Measurements from ENCODE around the gene VRK3. TPM values are rescaled to one million over a fixed set of nuclear protein-coding genes. Genes with fewer than 3 reads are reported as not detected.

Gene VRK3
- total RNA-seq, 1 experiment from 2014 or later = 28.6 TPM

GRCh38 chr19:50000038-50000840, 24.9 kb downstream of the VRK3 start:
- DNase-seq (ENCODE audit: low spot score) = no peak
- in situ Hi-C loops (cut with HindIII; ENCODE audit: low sequenced_read_pairs) = no loop called here

GRCh38 chr19:49999371-50000010, 25.7 kb downstream of the VRK3 start:
- peak; percentile 66 for DNase-seq (ENCODE audit: low spot score)
- in situ Hi-C loops (cut with HindIII; ENCODE audit: low sequenced_read_pairs) = no loop called here

- in situ Hi-C loops (cut with HindIII; ENCODE audit: low sequenced_read_pairs) = no loop called here
- peak; percentile 58 for DNase-seq (ENCODE audit: low spot score)
Observed at GRCh38 chr19:49997709-49998108, 27.5 kb downstream of the VRK3 start.

- no peak for DNase-seq (ENCODE audit: low spot score)
- in situ Hi-C loops (cut with HindIII; ENCODE audit: low sequenced_read_pairs) = no loop called here
Observed at GRCh38 chr19:49988433-49988832, 36.7 kb downstream of the VRK3 start.

GRCh38 chr19:49988007-49988406, 37.2 kb downstream of the VRK3 start:
- in situ Hi-C loops (cut with HindIII; ENCODE audit: low sequenced_read_pairs) = no loop called here
- DNase-seq (ENCODE audit: low spot score) = no peak

- in situ Hi-C loops (cut with HindIII; ENCODE audit: low sequenced_read_pairs) = no loop called here
- DNase-seq (ENCODE audit: low spot score) = peak; percentile 47
Observed at GRCh38 chr19:49987159-49987698, 37.9 kb downstream of the VRK3 start.

GRCh38 chr19:49986354-49986753, 38.8 kb downstream of the VRK3 start:
- in situ Hi-C loops (cut with HindIII; ENCODE audit: low sequenced_read_pairs) = no loop called here

GRCh38 chr19:49985871-49986270, 39.3 kb downstream of the VRK3 start:
- in situ Hi-C loops (cut with HindIII; ENCODE audit: low sequenced_read_pairs) = no loop called here
- no peak for DNase-seq (ENCODE audit: low spot score)

More at GRCh38 chr19:49986354-49986753, 38.8 kb downstream of the VRK3 start:
- no peak for DNase-seq (ENCODE audit: low spot score)

GRCh38 chr19:49984491-49984890, 40.7 kb downstream of the VRK3 start:
- no peak for DNase-seq (ENCODE audit: low spot score)
- in situ Hi-C loops (cut with HindIII; ENCODE audit: low sequenced_read_pairs) = no loop called here

GRCh38 chr19:49983645-49984229, 41.4 kb downstream of the VRK3 start:
- in situ Hi-C loops (cut with HindIII; ENCODE audit: low sequenced_read_pairs) = no loop called here

GRCh38 chr19:49981603-49982593, 43.3 kb downstream of the VRK3 start:
- no peak for DNase-seq (ENCODE audit: low spot score)
- in situ Hi-C loops (cut with HindIII; ENCODE audit: low sequenced_read_pairs) = no loop called here

More at GRCh38 chr19:49983645-49984229, 41.4 kb downstream of the VRK3 start:
- peak; percentile 60 for DNase-seq (ENCODE audit: low spot score)

- no peak for DNase-seq (ENCODE audit: low spot score)
- in situ Hi-C loops (cut with HindIII; ENCODE audit: low sequenced_read_pairs) = no loop called here
Observed at GRCh38 chr19:49978324-49978723, 46.8 kb downstream of the VRK3 start.

GRCh38 chr19:49977881-49978280, 47.3 kb downstream of the VRK3 start:
- in situ Hi-C loops (cut with HindIII; ENCODE audit: low sequenced_read_pairs) = no loop called here

GRCh38 chr19:49977076-49977475, 48.1 kb downstream of the VRK3 start:
- DNase-seq (ENCODE audit: low spot score) = no peak
- in situ Hi-C loops (cut with HindIII; ENCODE audit: low sequenced_read_pairs) = no loop called here

More at GRCh38 chr19:49977881-49978280, 47.3 kb downstream of the VRK3 start:
- no peak for DNase-seq (ENCODE audit: low spot score)

- in situ Hi-C loops (cut with HindIII; ENCODE audit: low sequenced_read_pairs) = no loop called here
- no peak for DNase-seq (ENCODE audit: low spot score)
Observed at GRCh38 chr19:49976496-49976895, 48.7 kb downstream of the VRK3 start.

GRCh38 chr19:49975051-49975450, 50.1 kb downstream of the VRK3 start:
- no peak for DNase-seq (ENCODE audit: low spot score)
- in situ Hi-C loops (cut with HindIII; ENCODE audit: low sequenced_read_pairs) = no loop called here

GRCh38 chr19:49973987-49974386, 51.2 kb downstream of the VRK3 start:
- in situ Hi-C loops (cut with HindIII; ENCODE audit: low sequenced_read_pairs) = no loop called here
- DNase-seq (ENCODE audit: low spot score) = no peak

- in situ Hi-C loops (cut with HindIII; ENCODE audit: low sequenced_read_pairs) = no loop called here
- DNase-seq (ENCODE audit: low spot score) = no peak
Observed at GRCh38 chr19:49972841-49973240, 52.3 kb downstream of the VRK3 start.

GRCh38 chr19:49971991-49972411, 53.2 kb downstream of the VRK3 start:
- in situ Hi-C loops (cut with HindIII; ENCODE audit: low sequenced_read_pairs) = no loop called here
- DNase-seq (ENCODE audit: low spot score) = no peak

Measured in G401 (cell line).